GM23338 (cell line): ENCODE measurements around the gene AHDC1. TPM values are rescaled to one million over a fixed set of nuclear protein-coding genes. Genes with fewer than 3 reads are reported as not detected.

Source experiments
- ATAC-seq: fragments of 200-7000 bp; cut with Tn5 transposase; 3 replicates; pipeline ENCODE4 v1.9.1; 2020
- DNase-seq: peaks from one replicate; pipeline ENCODE4 v3.0.0-alpha.2; 2015; ENCODE audit warnings: low spot score
- H2AFZ ChIP-seq: fragments of 200-600 bp; sonication (generic); 2 replicates; pipeline ENCODE4 v1.8.0; 2016; ENCODE audit warnings: antibody characterized with exemption, mild to moderate bottlenecking, moderate library complexity
- H3F3A ChIP-seq: fragments of 200-600 bp; sonication (generic); replicated peaks from 2 replicates; pipeline ENCODE4 v1.8.0; 2017; ENCODE audit warnings: antibody characterized with exemption, mixed run types, low read depth
- H3K27ac ChIP-seq: fragments of 200-600 bp; sonication (generic); 2 replicates; pipeline ENCODE4 v1.6.1; 2016; ENCODE audit warnings: low read depth
- H3K27me3 ChIP-seq: fragments of 200-600 bp; sonication (generic); 2 replicates; pipeline ENCODE4 v1.8.0; 2016; ENCODE audit warnings: mild to moderate bottlenecking, mixed run types, moderate library complexity; ENCODE audit not compliant: insufficient read depth
- H3K36me3 ChIP-seq: fragments of 200-600 bp; sonication (generic); 2 replicates; pipeline ENCODE4 v1.8.0; 2016; ENCODE audit warnings: mild to moderate bottlenecking; ENCODE audit not compliant: insufficient read depth
- H3K4me1 ChIP-seq: fragments of 200-600 bp; sonication (generic); 2 replicates; pipeline ENCODE4 v1.8.0; 2016; ENCODE audit warnings: mild to moderate bottlenecking, moderate library complexity; ENCODE audit not compliant: insufficient read depth
- H3K4me2 ChIP-seq: fragments of 200-600 bp; sonication (generic); 2 replicates; pipeline ENCODE4 v1.7.1; 2017; ENCODE audit warnings: mixed run types
- H3K4me3 ChIP-seq: fragments of 200-600 bp; sonication (generic); 2 replicates; pipeline ENCODE4 v1.6.1; 2016; ENCODE audit warnings: mixed run types
- H3K79me2 ChIP-seq: fragments of 200-600 bp; sonication (generic); replicated peaks from 2 replicates; pipeline ENCODE4 v1.8.0; 2017; ENCODE audit warnings: mild to moderate bottlenecking; ENCODE audit not compliant: insufficient read depth
- H3K9me2 ChIP-seq: fragments of 200-600 bp; sonication (generic); 2 replicates; pipeline ENCODE4 v1.8.0; 2017; ENCODE audit not compliant: insufficient read depth
- H4K20me1 ChIP-seq: fragments of 200-600 bp; sonication (generic); replicated peaks from 2 replicates; pipeline ENCODE4 v1.8.0; 2017; ENCODE audit warnings: mild to moderate bottlenecking; ENCODE audit not compliant: insufficient read depth
- H3K27ac Mint-ChIP-seq: 2 replicates; pipeline ENCODE4 v1.8.0; 2020; ENCODE audit warnings: inconsistent platforms, mild to moderate bottlenecking, moderate library complexity, mixed read lengths
- H3K27me3 Mint-ChIP-seq: 3 replicates; pipeline ENCODE4 v1.8.0; 2022; ENCODE audit warnings: low read depth, mild to moderate bottlenecking, moderate library complexity, mixed read lengths, inconsistent platforms; ENCODE audit not compliant: insufficient read depth, poor library complexity
- H3K36me3 Mint-ChIP-seq: 3 replicates; pipeline ENCODE4 v1.8.0; 2021; ENCODE audit warnings: low read depth, mild to moderate bottlenecking, inconsistent platforms, moderate library complexity, mixed read lengths
- H3K4me1 Mint-ChIP-seq: 3 replicates; pipeline ENCODE4 v1.8.0; 2020; ENCODE audit warnings: mild to moderate bottlenecking, inconsistent platforms, mixed read lengths
- H3K4me3 Mint-ChIP-seq: 3 replicates; pipeline ENCODE4 v1.8.0; 2021; ENCODE audit warnings: moderate library complexity, mild to moderate bottlenecking, inconsistent platforms, mixed read lengths
- H3K9me3 Mint-ChIP-seq: 3 replicates; pipeline ENCODE4 v1.8.0; 2020; ENCODE audit warnings: moderate library complexity, mild to moderate bottlenecking, inconsistent platforms, mixed read lengths
- CREB1 ChIP-seq: fragments of 250-450 bp; sonication (Bioruptor Pico); IDR thresholded peaks from 2 replicates; pipeline ENCODE4 v1.5.0; 2020; ENCODE audit warnings: low read depth, mild to moderate bottlenecking, moderate library complexity
- EZH2 ChIP-seq: fragments of 200-600 bp; sonication (generic); IDR thresholded peaks from one replicate; pipeline ENCODE4 v1.8.0; 2017; ENCODE audit warnings: antibody characterized with exemption, mild to moderate bottlenecking, low read depth; ENCODE audit not compliant: unreplicated experiment
- JUNB ChIP-seq: IDR thresholded peaks from one replicate; pipeline ENCODE4 v1.6.1; 2016; ENCODE audit warnings: antibody characterized with exemption; ENCODE audit not compliant: unreplicated experiment
- POLR2AphosphoS5 ChIP-seq: IDR thresholded peaks from 2 replicates; pipeline ENCODE4 v1.6.1; 2016; ENCODE audit warnings: antibody characterized with exemption, low read depth
- ZNF114 ChIP-seq: fragments of 250-450 bp; sonication (Bioruptor Pico); IDR thresholded peaks from 2 replicates; pipeline ENCODE4 v1.5.0; 2020; ENCODE audit warnings: mild to moderate bottlenecking, moderate library complexity
- ZNF331 ChIP-seq: fragments of 250-450 bp; sonication (Bioruptor Pico); IDR thresholded peaks from 2 replicates; pipeline ENCODE4 v1.5.0; 2020; ENCODE audit warnings: low read depth, mild to moderate bottlenecking, moderate library complexity
- ZNF462 ChIP-seq: fragments of 250-450 bp; sonication (Bioruptor Pico); IDR thresholded peaks from 2 replicates; pipeline ENCODE4 v1.5.0; 2020; ENCODE audit warnings: mild to moderate bottlenecking, moderate library complexity
- polyA plus RNA-seq: library from polyadenylated mRNA; unstranded; fragments of >200 nt; fragmentation: Nextera tagmentation; extraction: Ambion mirVana; gene quantifications from 2 replicates; pipeline ENCODE4 v1.2.1, GENCODE V29; 2016
- total RNA-seq: library from RNA; depleted of rRNA; stranded (reverse); fragments of >200 nt; shearing (Covaris generic); gene quantifications from 2 replicates; pipeline ENCODE4 v1.2.3, GENCODE V29; 2014

AHDC1 gene
- total and polyA plus RNA-seq, 2 experiments from 2014 or later = 8.3 to 22.2 TPM

DNA sequence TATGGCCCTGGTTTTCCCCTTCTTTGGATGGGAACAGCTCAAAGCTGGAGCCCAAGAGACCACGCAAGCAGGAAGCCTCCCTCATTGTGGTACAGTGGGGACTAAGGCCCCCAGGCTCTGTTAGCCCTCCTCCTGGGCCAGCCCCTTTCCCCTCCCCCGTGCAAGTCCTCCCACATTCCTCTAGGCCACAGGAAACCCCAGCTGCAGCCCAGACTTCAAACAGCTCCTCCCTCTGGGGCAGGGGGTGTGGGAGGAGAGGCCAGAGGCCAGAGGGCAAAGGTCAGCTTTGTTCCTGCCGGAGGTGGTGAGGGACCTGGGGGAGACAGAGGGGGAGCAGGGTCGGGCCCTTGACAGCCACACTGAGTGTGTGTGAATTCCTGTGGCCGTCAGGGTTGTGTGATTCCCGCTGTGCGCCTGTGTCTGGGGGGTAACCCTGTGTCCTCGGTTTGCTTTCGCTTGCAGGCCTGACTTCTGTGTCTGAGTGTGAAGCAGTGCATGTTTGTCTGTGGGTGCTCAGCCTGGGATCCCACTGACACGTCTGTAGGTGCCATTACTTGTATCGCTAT lies 3.4 kb upstream of the AHDC1 start:
- H3K4me2 ChIP-seq = peak overlapping the region; percentile 94; the same call in 1 of the 2 replicates
- Mint-ChIP-seq H3K27ac (0 out of 2 replicates have a peak overlapping the region, but pooled peaks have one; percentile 50), H3K36me3 (no peaks in the 10 kb centered on the region), H3K4me1 (peaks cover 34% of the 10 kb centered on the region), H3K9me3 (no peaks in the 10 kb centered on the region), H3K27me3 (peaks cover 26% of the 10 kb centered on the region), H3K4me3 (peak overlapping the region; percentile 21; the same call in 1 of the 3 replicates)
- TF ChIP-seq JUNB (no peak), EZH2 (no peak), ZNF462 (no peak), ZNF331 (no peak), POLR2AphosphoS5 (peak; percentile 51; the same call in 1 of the 2 replicates), CREB1 (CRISPR knock-in tag) (no peak), ZNF114 (no peak)
- peak; percentile 84 for DNase-seq
- H4K20me1 ChIP-seq = 0 out of 2 replicates have a peak, but pooled peaks cover 1% of the 10 kb centered on the region
- no peaks in the 10 kb centered on the region for H3K9me2 ChIP-seq
- H3K4me1 ChIP-seq = peaks cover 35% of the 10 kb centered on the region
- peaks cover 8% of the 10 kb centered on the region; the same call in 1 of the 2 replicates for H3K27me3 ChIP-seq
- H3K79me2 ChIP-seq = peaks cover 2% of the 10 kb centered on the region; the same call in 1 of the 2 replicates
- H3K27ac ChIP-seq = no peak overlapping the region; the same call in 1 of the 2 replicates
- H3K4me3 ChIP-seq = no peak overlapping the region
- H3F3A ChIP-seq = peaks cover 5% of the 10 kb centered on the region; the same call in 1 of the 2 replicates
- no peaks in the 10 kb centered on the region for H3K36me3 ChIP-seq
- 0 out of 2 replicates have a peak overlapping the region, but pooled peaks have one; percentile 74 for H2AFZ ChIP-seq
- peak; percentile 23 for ATAC-seq
